Gastroesophageal sphincter (tissue), 4 donors: Measurements from ENCODE around the gene PPM1M. TPM values are rescaled to one million over a fixed set of nuclear protein-coding genes. Genes with fewer than 3 reads are reported as not detected.

ENCODE experiments used
- ATAC-seq: fragments of 150-250 bp; one replicate; pipeline ENCODE4 v1.9.1; 2016; ENCODE audit warnings: mild to moderate bottlenecking, moderate library complexity
- H3K27ac ChIP-seq, 4 donors: fragments of 200-600 bp; sonication (generic) in 3 of 4; 1 replicate in 3 of 4; 2 replicates in 1 of 4; pipeline ENCODE4 v1.5.1; 2016 to 2019
- H3K27me3 ChIP-seq: fragments of 200-600 bp; sonication (generic); one replicate; pipeline ENCODE4 v1.5.1; 2019
- H3K36me3 ChIP-seq, 2 donors: fragments of 200-600 bp; sonication (generic); one replicate each; pipeline ENCODE4 v1.5.1; 2019; ENCODE audit warnings: control low read depth in 1 of 2
- H3K4me1 ChIP-seq, 3 donors: fragments of 200-600 bp; sonication (generic); 1 replicate in 2 of 3; 2 replicates in 1 of 3; pipeline ENCODE4 v1.5.1; 2016 to 2019; ENCODE audit warnings: control low read depth in 2 of 3
- H3K4me3 ChIP-seq, 2 donors: fragments of 200-600 bp; sonication (generic); one replicate each; pipeline ENCODE4 v1.5.1; 2019; ENCODE audit warnings: mild to moderate bottlenecking in 1 of 2, moderate library complexity in 1 of 2
- H3K9me3 ChIP-seq, 3 donors: fragments of 200-600 bp; sonication (generic); one replicate each; pipeline ENCODE4 v1.5.1; 2017 to 2019; ENCODE audit warnings: control low read depth in 2 of 3
- EP300 ChIP-seq: sonication (generic); formaldehyde crosslinking; IDR thresholded peaks from one replicate; pipeline ENCODE4 v1.6.1; 2017; ENCODE audit warnings: antibody characterized with exemption, mild to moderate bottlenecking
- POLR2A ChIP-seq, 2 donors: fragments of 450-650 bp; IDR thresholded peaks; one replicate each; pipeline ENCODE4 v1.6.1; 2017; ENCODE audit warnings: antibody characterized with exemption in 2 of 2, mild to moderate bottlenecking in 2 of 2, moderate library complexity in 1 of 2
- POLR2AphosphoS5 ChIP-seq: sonication (generic); formaldehyde crosslinking; IDR thresholded peaks from one replicate; pipeline ENCODE4 v1.6.1; 2017; ENCODE audit warnings: antibody characterized with exemption
- WGBS, 2 donors: methylation state at CpG; one replicate each; pipeline ENCODE4 v1.1.5; 2018; ENCODE audit warnings: low coverage in 1 of 2; 5-methylcytosine and 5-hydroxymethylcytosine counted together
- total RNA-seq, 4 donors: library from RNA; depleted of rRNA; stranded (reverse); fragments of >200 nt; gene quantifications; one replicate each; pipeline ENCODE4 v1.1.0, GENCODE V29; 2016
- TF ChIP-seq, protein P1 (sequence below), 4 experiments: fragments of 200-600 bp in 2 of 4; fragments of 450-650 bp in 2 of 4; sonication (generic) in 1 of 4; IDR thresholded peaks; one replicate each; pipeline ENCODE4 v1.5.1; 2017 to 2019; ENCODE audit warnings: antibody characterized with exemption in 4 of 4, mild to moderate bottlenecking in 2 of 4, moderate library complexity in 2 of 4

PPM1M gene
- total RNA-seq, 4 donors from 2014 or later = 20.3 to 36.6 (median 29.9) TPM

DNA sequence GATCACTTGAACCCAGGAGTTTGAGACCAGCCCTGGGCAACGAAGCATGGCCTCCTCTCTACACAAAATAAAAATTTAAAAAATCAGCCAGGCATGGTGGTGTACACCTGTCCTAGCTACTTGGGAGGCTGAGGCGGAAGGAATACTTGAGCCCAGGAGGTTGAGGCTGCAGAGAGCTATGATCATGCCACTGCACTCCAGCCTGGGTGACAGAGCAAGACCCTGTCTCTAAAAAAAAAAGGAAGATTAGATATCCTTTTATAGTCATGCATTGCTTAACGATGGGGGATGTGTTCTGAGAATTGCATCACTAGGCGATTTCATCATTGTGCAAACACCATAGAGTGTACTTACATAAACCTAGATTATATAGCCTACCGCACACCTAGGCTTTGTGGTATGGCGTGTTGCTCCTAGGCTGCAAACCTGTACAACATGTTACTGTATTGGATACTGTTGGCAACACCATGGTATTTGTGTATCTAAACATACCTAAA, 35.0 kb upstream of the PPM1M start:
- ATAC-seq = no peak
- no peaks in the 10 kb centered on the region for H3K27me3 ChIP-seq
- no peaks in the 10 kb centered on the region for H3K4me1 ChIP-seq
- H3K36me3 ChIP-seq = peaks cover 15 to 100% of the 10 kb centered on the region in 2 donors
- no peak for TF ChIP-seq POLR2AphosphoS5
- 73 to 89% methylated on average over 6 of the region's 6 CpGs for WGBS, 2 donors
- H3K27ac ChIP-seq = no peak overlapping the region
- no peaks in the 10 kb centered on the region for H3K9me3 ChIP-seq
- H3K4me3 ChIP-seq = no peak overlapping the region

DNA sequence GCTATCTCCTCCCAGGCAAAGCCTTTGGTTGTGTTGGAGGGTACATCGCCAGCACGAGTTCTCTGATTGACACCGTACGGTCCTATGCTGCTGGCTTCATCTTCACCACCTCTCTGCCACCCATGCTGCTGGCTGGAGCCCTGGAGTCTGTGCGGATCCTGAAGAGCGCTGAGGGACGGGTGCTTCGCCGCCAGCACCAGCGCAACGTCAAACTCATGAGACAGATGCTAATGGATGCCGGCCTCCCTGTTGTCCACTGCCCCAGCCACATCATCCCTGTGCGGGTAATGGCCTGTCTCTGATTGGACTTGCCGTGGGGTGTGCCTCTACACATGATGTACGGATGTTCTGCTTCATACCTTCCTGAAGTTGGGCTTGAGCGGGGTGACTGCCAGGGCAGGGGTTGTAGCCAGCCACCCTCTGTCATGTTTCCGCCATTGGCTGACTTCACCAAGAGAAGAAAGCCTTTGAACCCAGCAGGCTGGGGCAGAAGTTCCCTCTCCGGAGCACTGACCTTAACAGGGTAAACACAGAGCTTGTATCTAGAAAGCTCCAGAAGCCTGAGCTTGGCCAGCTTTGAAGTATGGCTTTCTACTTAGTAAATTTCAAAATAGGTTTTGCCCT, 34.2 kb upstream of the PPM1M start:
- H3K27ac ChIP-seq = no peak overlapping the region
- no peak overlapping the region for H3K4me3 ChIP-seq
- WGBS, 2 donors = 88% methylated on average over 9 of the region's 18 CpGs; no CpG with 5 or more reads in 1 of the 2 donors
- no peak for ATAC-seq
- no peak for TF ChIP-seq POLR2A (IDR thresholded peaks at IDR 0.05)
- TF ChIP-seq, protein P1, sequence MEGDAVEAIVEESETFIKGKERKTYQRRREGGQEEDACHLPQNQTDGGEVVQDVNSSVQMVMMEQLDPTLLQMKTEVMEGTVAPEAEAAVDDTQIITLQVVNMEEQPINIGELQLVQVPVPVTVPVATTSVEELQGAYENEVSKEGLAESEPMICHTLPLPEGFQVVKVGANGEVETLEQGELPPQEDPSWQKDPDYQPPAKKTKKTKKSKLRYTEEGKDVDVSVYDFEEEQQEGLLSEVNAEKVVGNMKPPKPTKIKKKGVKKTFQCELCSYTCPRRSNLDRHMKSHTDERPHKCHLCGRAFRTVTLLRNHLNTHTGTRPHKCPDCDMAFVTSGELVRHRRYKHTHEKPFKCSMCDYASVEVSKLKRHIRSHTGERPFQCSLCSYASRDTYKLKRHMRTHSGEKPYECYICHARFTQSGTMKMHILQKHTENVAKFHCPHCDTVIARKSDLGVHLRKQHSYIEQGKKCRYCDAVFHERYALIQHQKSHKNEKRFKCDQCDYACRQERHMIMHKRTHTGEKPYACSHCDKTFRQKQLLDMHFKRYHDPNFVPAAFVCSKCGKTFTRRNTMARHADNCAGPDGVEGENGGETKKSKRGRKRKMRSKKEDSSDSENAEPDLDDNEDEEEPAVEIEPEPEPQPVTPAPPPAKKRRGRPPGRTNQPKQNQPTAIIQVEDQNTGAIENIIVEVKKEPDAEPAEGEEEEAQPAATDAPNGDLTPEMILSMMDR (IDR thresholded peaks at IDR 0.05) = no peak
- no peak for TF ChIP-seq POLR2AphosphoS5
- TF ChIP-seq EP300 = no peak
- H3K36me3 ChIP-seq = peaks cover 12 to 94% of the 10 kb centered on the region in 2 donors
- H3K9me3 ChIP-seq = no peaks in the 10 kb centered on the region
- no peaks in the 10 kb centered on the region for H3K27me3 ChIP-seq
- peaks cover 0 to 5% (median 4%) of the 10 kb centered on the region in 3 donors for H3K4me1 ChIP-seq

DNA sequence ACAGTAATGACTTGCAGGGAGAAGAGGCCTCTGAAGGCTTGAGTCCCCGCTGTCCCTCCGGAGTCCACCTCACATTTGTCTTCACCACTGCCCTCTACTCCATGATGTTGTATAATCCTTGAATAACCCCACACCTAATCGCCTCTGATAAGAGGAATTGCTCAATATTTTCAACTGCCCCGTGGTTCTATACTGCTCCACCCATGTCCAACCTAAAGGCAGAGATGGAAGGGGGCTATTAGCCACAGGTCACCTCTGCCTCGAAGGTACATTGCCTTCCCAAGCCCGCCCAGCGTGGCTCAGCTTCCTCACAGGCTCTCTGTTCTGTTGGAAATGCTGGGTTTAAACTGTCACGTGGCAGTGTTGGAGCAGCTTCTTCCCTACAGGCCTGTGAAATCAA, 32.6 kb upstream of the PPM1M start:
- H3K27me3 ChIP-seq = no peaks in the 10 kb centered on the region
- no peak overlapping the region for H3K4me3 ChIP-seq
- peaks cover 9 to 78% of the 10 kb centered on the region in 2 donors for H3K36me3 ChIP-seq
- no peaks in the 10 kb centered on the region for H3K9me3 ChIP-seq
- peaks cover 0 to 21% (median 11%) of the 10 kb centered on the region in 3 donors for H3K4me1 ChIP-seq
- TF ChIP-seq, protein P1 (IDR thresholded peaks at IDR 0.05) = no peak
- no peak for TF ChIP-seq EP300
- TF ChIP-seq POLR2A (IDR thresholded peaks at IDR 0.05) = no peak
- no peak for TF ChIP-seq POLR2AphosphoS5
- WGBS, 2 donors = 69 to 76% methylated on average over 5 to 6 of the region's 8 CpGs
- ATAC-seq = no peak
- H3K27ac ChIP-seq = no peak overlapping the region

DNA sequence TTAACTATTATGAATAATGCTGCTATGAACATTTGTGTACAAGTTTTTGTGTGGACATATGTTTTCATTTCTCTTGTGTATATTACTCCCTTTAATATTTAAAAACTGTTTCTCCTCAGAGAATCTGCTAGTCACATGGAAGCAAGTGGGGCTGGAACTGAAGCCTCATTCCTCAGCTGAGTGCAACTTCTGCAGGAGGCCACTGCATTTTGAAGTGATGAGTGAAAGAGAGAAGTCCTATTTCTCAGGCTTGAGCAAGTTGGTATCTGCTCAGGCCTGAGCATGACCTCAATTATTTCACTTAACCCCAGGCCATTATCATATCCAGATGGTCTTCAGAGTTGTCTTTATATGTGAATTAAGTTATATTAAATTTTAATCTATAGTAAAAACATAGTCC, 31.7 kb upstream of the PPM1M start:
- no peak for TF ChIP-seq POLR2A (IDR thresholded peaks at IDR 0.05)
- no peak for TF ChIP-seq EP300
- TF ChIP-seq POLR2AphosphoS5 = no peak
- TF ChIP-seq, protein P1 (IDR thresholded peaks at IDR 0.05) = no peak
- no peaks in the 10 kb centered on the region for H3K9me3 ChIP-seq
- H3K4me3 ChIP-seq = no peak overlapping the region
- no peaks in the 10 kb centered on the region for H3K27me3 ChIP-seq
- H3K27ac ChIP-seq = no peak overlapping the region
- H3K4me1 ChIP-seq = peaks cover 0 to 30% (median 11%) of the 10 kb centered on the region in 3 donors
- ATAC-seq = no peak
- peaks cover 4 to 69% of the 10 kb centered on the region in 2 donors for H3K36me3 ChIP-seq

DNA sequence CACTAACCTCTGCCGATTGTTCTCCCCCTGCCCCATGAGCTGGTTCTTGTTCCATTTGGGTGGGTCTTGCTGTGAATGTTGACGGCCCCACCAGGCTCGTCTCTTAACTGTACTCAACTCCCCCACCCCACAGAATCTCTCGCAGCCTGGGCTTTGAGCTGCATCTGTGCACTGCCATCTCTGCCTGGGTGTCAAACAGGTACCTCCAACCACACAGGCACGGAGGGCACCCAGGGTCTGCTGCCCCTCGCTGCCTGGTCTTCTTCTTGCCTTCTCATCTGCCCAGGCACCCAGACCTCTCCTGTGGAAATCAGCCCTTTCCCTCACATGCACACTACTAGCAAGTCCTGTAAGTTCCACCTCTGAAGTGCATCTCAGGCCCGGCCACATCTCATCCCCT, 30.2 kb upstream of the PPM1M start:
- no peak for TF ChIP-seq POLR2AphosphoS5
- TF ChIP-seq EP300 = no peak
- TF ChIP-seq, protein P1 (IDR thresholded peaks at IDR 0.05) = no peak
- no peak for TF ChIP-seq POLR2A (IDR thresholded peaks at IDR 0.05)
- Histone ChIP-seq H3K9me3 (no peaks in the 10 kb centered on the region), H3K27ac (no peak overlapping the region), H3K4me3 (no peak overlapping the region), H3K27me3 (no peaks in the 10 kb centered on the region), H3K4me1 (peaks cover 0 to 39% (median 11%) of the 10 kb centered on the region in 3 donors), H3K36me3 (peaks cover 0 to 54% of the 10 kb centered on the region in 2 donors)
- WGBS, 2 donors = 88 to 96% methylated on average over 5 to 7 of the region's 7 CpGs
- ATAC-seq = no peak
